Adrenal gland (tissue), 12 donors: Measurements from ENCODE around the gene OR2M5. TPM values are rescaled to one million over a fixed set of nuclear protein-coding genes. Genes with fewer than 3 reads are reported as not detected.

Experiments
- DNase-seq, 7 donors: peaks; one replicate each; pipeline ENCODE4 v3.0.0-alpha.2; 2019 to 2020
- H3K27ac ChIP-seq, 5 donors: fragments of 200-600 bp; sonication (generic) in 4 of 5; 1 replicate in 3 of 5; 2 replicates in 2 of 5; pipeline versions ENCODE4 v1.5.1 to v1.8.0; 2016 to 2020; ENCODE audit warnings: mild to moderate bottlenecking in 1 of 5
- H3K27me3 ChIP-seq: fragments of 200-600 bp; 2 replicates; pipeline ENCODE4 v1.8.0; 2021
- H3K36me3 ChIP-seq, 2 donors: fragments of 200-600 bp; replicated peaks in 1 of 2; 1 replicate in 1 of 2; 2 replicates in 1 of 2; pipeline versions ENCODE4 v1.5.1 to v1.8.0; 2018 to 2022
- H3K4me1 ChIP-seq, 2 donors: fragments of 200-600 bp; replicated peaks in 1 of 2; 1 replicate in 1 of 2; 2 replicates in 1 of 2; pipeline versions ENCODE4 v1.5.1 to v1.8.0; 2018 to 2021
- H3K4me3 ChIP-seq, 4 donors: fragments of 200-600 bp; sonication (generic) in 3 of 4; one replicate each; pipeline ENCODE4 v1.5.1; 2016 to 2018
- H3K9me3 ChIP-seq, 3 donors: fragments of 200-600 bp; sonication (generic) in 1 of 3; replicated peaks in 1 of 3; 1 replicate in 2 of 3; 2 replicates in 1 of 3; pipeline versions ENCODE4 v1.5.1 to v1.8.0; 2016 to 2021
- CTCF ChIP-seq, 6 experiments: fragments of 450-650 bp in 4 of 6; fragments of 200-600 bp in 2 of 6; sonication (generic) in 1 of 6; IDR thresholded peaks; 1 replicate in 5 of 6; 2 replicates in 1 of 6; pipeline versions ENCODE4 v1.5.1 to v1.8.0; 2016 to 2021; ENCODE audit warnings: antibody characterized with exemption in 6 of 6, mild to moderate bottlenecking in 2 of 6, moderate library complexity in 1 of 6
- POLR2A ChIP-seq, 2 donors: fragments of 450-650 bp; IDR thresholded peaks; one replicate each; pipeline ENCODE4 v1.6.1; 2017; ENCODE audit warnings: antibody characterized with exemption in 2 of 2, mild to moderate bottlenecking in 2 of 2, moderate library complexity in 1 of 2
- WGBS, 4 donors: extraction: QIAGEN DNeasy Blood & Tissue Kit in 2 of 4; methylation state at CpG; one replicate each; pipeline versions ENCODE4 v1.1.5 to v1.1.7; 2013 to 2017; 5-methylcytosine and 5-hydroxymethylcytosine counted together
- intact Hi-C, 2 donors: fragments of 100-400 bp; cut with DNase I; formaldehyde crosslinking; loops; one replicate each; pipeline versions ENCODE4 v1.14.1 to v1.15.0; 2022 to 2023
- polyA plus RNA-seq, 3 donors: library from polyadenylated mRNA; stranded (reverse); fragments of 200-250 nt in 2 of 3; fragments of 350-450 nt in 1 of 3; fragmentation: Illumina TruSeq in 1 of 3; extraction: RNeasy Lipid Tissue Mini Kit (QIAGEN cat#74804) in 1 of 3; gene quantifications; one replicate each; pipeline ENCODE4 v1.2.3, GENCODE V29; 2013 to 2014
- total RNA-seq, 9 donors: library from RNA; depleted of rRNA in 4 of 9; stranded (reverse); fragments of >200 nt in 4 of 9; fragments of 120-200 nt in 1 of 9; fragmentation: NEBNext Ultra II Directional in 1 of 9; extraction: Animal tissue kit (Norgen Biotek cat#: 25700) in 1 of 9; gene quantifications; one replicate each; pipeline versions ENCODE4 v1.1.0 to v1.2.4, GENCODE V29; 2013 to 2023
- donor health status: healthy with polysubstance abuse.
- donor health status: Bipolar disorder and iron deficiency.
- donor health status: DM: yes; HTN: yes; CAD: no.
- donor health status: DM: no; HTN: no; CAD: no.
- donor health status: DM: no; HTN: no; CAD: no.
- donor health status: DM: yes; HTN: yes; CAD: no.

The OR2M5 gene
- total and polyA plus RNA-seq, 12 donors = not detected

GRCh38 chr1:248187363-248187762 lies 42.4 kb downstream of the OR2M5 start:
- DNase-seq = no peak
- Histone ChIP-seq H3K4me3 (no peak overlapping the region), H3K27me3 (no peaks in the 10 kb centered on the region), H3K27ac (no peak overlapping the region), H3K36me3 (no peaks in the 10 kb centered on the region), H3K9me3 (no peaks in the 10 kb centered on the region), H3K4me1 (no peaks in the 10 kb centered on the region)
- intact Hi-C loops = no loop called here
- 58 to 67% (median 59%) methylated on average over 3 of the region's 3 CpGs for WGBS, 4 donors
- no peak for TF ChIP-seq POLR2A (IDR thresholded peaks at IDR 0.05)
- TF ChIP-seq CTCF (IDR thresholded peaks at IDR 0.05) = no peak

DNA sequence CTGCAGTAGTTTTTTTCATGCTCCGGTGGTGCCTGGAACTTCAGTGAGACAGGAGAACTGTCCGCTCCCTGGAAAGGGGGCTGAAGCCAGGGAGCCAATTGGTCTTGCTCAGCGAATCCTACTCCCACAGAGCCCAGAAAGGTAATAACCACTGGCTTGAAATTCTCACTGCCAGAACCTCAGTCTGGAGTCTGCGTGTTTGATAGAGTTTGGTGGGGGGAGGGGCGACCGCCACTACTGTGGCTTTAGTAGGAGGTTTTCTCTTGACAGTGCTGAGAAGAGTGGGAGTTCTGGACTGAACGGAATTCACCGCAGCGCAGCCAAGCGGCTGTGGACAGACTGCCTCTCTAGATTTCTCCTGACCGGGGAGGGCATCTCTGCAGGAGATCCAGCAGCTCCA lies 44.1 kb downstream of the OR2M5 start:
- 21 to 44% (median 36%) methylated on average over 3 to 11 of the region's 11 CpGs for WGBS, 4 donors
- TF ChIP-seq CTCF (IDR thresholded peaks at IDR 0.05) (no peak), POLR2A (IDR thresholded peaks at IDR 0.05) (no peak)
- intact Hi-C loops = no loop called here
- DNase-seq = no peak
- no peak overlapping the region for H3K27ac ChIP-seq
- no peak overlapping the region for H3K4me3 ChIP-seq
- H3K9me3 ChIP-seq = no peaks in the 10 kb centered on the region
- H3K27me3 ChIP-seq = no peaks in the 10 kb centered on the region
- H3K36me3 ChIP-seq = no peaks in the 10 kb centered on the region
- no peaks in the 10 kb centered on the region for H3K4me1 ChIP-seq

- Histone ChIP-seq H3K27me3 (no peaks in the 10 kb centered on the region), H3K27ac (no peak overlapping the region), H3K36me3 (no peaks in the 10 kb centered on the region), H3K9me3 (no peaks in the 10 kb centered on the region), H3K4me3 (no peak overlapping the region), H3K4me1 (no peaks in the 10 kb centered on the region)
- TF ChIP-seq CTCF (IDR thresholded peaks at IDR 0.05) (no peak), POLR2A (IDR thresholded peaks at IDR 0.05) (no peak)
- DNase-seq = no peak
- WGBS, 4 donors = 31 to 53% (median 50%) methylated on average over 1 of the region's 1 CpG
- intact Hi-C loops = no loop called here
Measured at GRCh38 chr1:248194117-248194516, 49.2 kb downstream of the OR2M5 start.

Other genes starting within 250 kb of the OR2M5 start
- gene OR2W3, start 249.6 kb upstream of the OR2M5 start, total RNA-seq = 1 to 10 TPM in 2 of 9 donors, under 1 TPM in 1, not detected in 6; 1.00 to 2.5 (median 1.1) TPM
- under 1 TPM in 1 of 3 donors, not detected in 2; 0.20 TPM for gene OR2W3, start 249.6 kb upstream of the OR2M5 start, polyA plus RNA-seq
- gene OR2T8, start 224.9 kb upstream of the OR2M5 start, total RNA-seq = not detected
- not detected for gene OR2T8, start 224.9 kb upstream of the OR2M5 start, polyA plus RNA-seq
- gene OR2AJ1, start 220.3 kb upstream of the OR2M5 start, total RNA-seq = under 1 TPM in 1 of 9 donors, not detected in 8; 0.33 TPM
- gene OR2AJ1, start 220.3 kb upstream of the OR2M5 start, polyA plus RNA-seq = not detected
- gene OR2L8, start 196.3 kb upstream of the OR2M5 start, total RNA-seq = under 1 TPM in 1 of 9 donors, not detected in 8; 0.67 TPM
- not detected for gene OR2L8, start 196.3 kb upstream of the OR2M5 start, polyA plus RNA-seq
- gene OR2AK2, start 179.9 kb upstream of the OR2M5 start, total RNA-seq = under 1 TPM in 1 of 9 donors, not detected in 8; 0.39 TPM
- not detected for gene OR2AK2, start 179.9 kb upstream of the OR2M5 start, polyA plus RNA-seq
- under 1 TPM in 2 of 9 donors, not detected in 7; 0.22 to 0.34 TPM for gene OR2L5, start 131.5 kb upstream of the OR2M5 start, total RNA-seq
- gene OR2L5, start 131.5 kb upstream of the OR2M5 start, polyA plus RNA-seq = not detected
- gene OR2L2, start 115.1 kb upstream of the OR2M5 start, total RNA-seq = 1 to 10 TPM in 1 of 9 donors, under 1 TPM in 3, not detected in 5; 0.04 to 1.0 (median 0.39) TPM
- gene OR2L2, start 115.1 kb upstream of the OR2M5 start, polyA plus RNA-seq = under 1 TPM in 1 of 3 donors, not detected in 2; 0.08 TPM
- gene OR2L3, start 98.3 kb upstream of the OR2M5 start, total RNA-seq = under 1 TPM in 1 of 9 donors, not detected in 8; 0.17 TPM
- gene OR2L3, start 98.3 kb upstream of the OR2M5 start, polyA plus RNA-seq = not detected
- gene OR2L13, start 50.0 kb upstream of the OR2M5 start, total RNA-seq = 1 to 10 TPM in 1 of 9 donors, under 1 TPM in 3, not detected in 5; 0.14 to 1.3 (median 0.37) TPM
- under 1 TPM; 0.07 to 0.46 (median 0.16) TPM for gene OR2L13, start 50.0 kb upstream of the OR2M5 start, polyA plus RNA-seq
- under 1 TPM in 1 of 9 donors, not detected in 8; 0.98 TPM for gene OR2M2, start 29.7 kb downstream of the OR2M5 start, total RNA-seq
- gene OR2M2, start 29.7 kb downstream of the OR2M5 start, polyA plus RNA-seq = not detected
- under 1 TPM in 2 of 9 donors, not detected in 7; 0.03 to 0.04 TPM for gene OR2M3, start 52.1 kb downstream of the OR2M5 start, total RNA-seq
- gene OR2M3, start 52.1 kb downstream of the OR2M5 start, polyA plus RNA-seq = not detected
- gene OR2M4, start 86.3 kb downstream of the OR2M5 start, total RNA-seq = not detected
- not detected for gene OR2M4, start 86.3 kb downstream of the OR2M5 start, polyA plus RNA-seq
- not detected for gene OR2T33, start 132.8 kb downstream of the OR2M5 start, total RNA-seq
- gene OR2T33, start 132.8 kb downstream of the OR2M5 start, polyA plus RNA-seq = not detected
- gene OR2T12, start 158.3 kb downstream of the OR2M5 start, total RNA-seq = not detected
- not detected for gene OR2T12, start 158.3 kb downstream of the OR2M5 start, polyA plus RNA-seq
- gene OR2M7, start 179.4 kb downstream of the OR2M5 start, total RNA-seq = not detected
- not detected for gene OR2M7, start 179.4 kb downstream of the OR2M5 start, polyA plus RNA-seq
- gene OR14C36, start 203.6 kb downstream of the OR2M5 start, total RNA-seq = not detected
- gene OR14C36, start 203.6 kb downstream of the OR2M5 start, polyA plus RNA-seq = not detected
- not detected for gene OR2T4, start 216.5 kb downstream of the OR2M5 start, total RNA-seq
- gene OR2T4, start 216.5 kb downstream of the OR2M5 start, polyA plus RNA-seq = not detected
- gene OR2T6, start 230.6 kb downstream of the OR2M5 start, total RNA-seq = not detected
- not detected for gene OR2T6, start 230.6 kb downstream of the OR2M5 start, polyA plus RNA-seq